ENCODE measurements around the gene KCNQ1. TPM values are rescaled to one million over a fixed set of nuclear protein-coding genes. Genes with fewer than 3 reads are reported as not detected.

Gene KCNQ1
- total RNA-seq, 1 experiment from 2014 or later, result 2.3 TPM

GRCh38 chr11:2527621-2528291, 82.9 kb downstream of the KCNQ1 start:
- Histone ChIP-seq H4K8ac (replicated peaks; ENCODE audit: insufficient read length, low read depth, low read length) (no peak overlapping the region), H3K27ac (ENCODE audit: insufficient read length, low read depth, low read length) (no peak overlapping the region), H3K4me1 (ENCODE audit: insufficient read depth, low read length) (no peaks in the 10 kb centered on the region), H3K27me3 (ENCODE audit: insufficient read depth, low read length) (no peaks in the 10 kb centered on the region; the same call in 1 of the 2 replicates), H2BK20ac (ENCODE audit: low read depth, low read length, poor library complexity, severe bottlenecking) (no peak overlapping the region), H2BK12ac (ENCODE audit: insufficient read length, low read depth, low read length) (no peak overlapping the region), H2AFZ (ENCODE audit: low read length) (no peak overlapping the region), H3K56ac (ENCODE audit: insufficient read length, low read depth, low read length) (no peak overlapping the region), H3K14ac (ENCODE audit: insufficient read depth, low read length) (no peak overlapping the region), H4K91ac (ENCODE audit: insufficient read length, low read depth, low read length) (no peak overlapping the region), H3K18ac (ENCODE audit: insufficient read length, low read depth, low read length) (no peak overlapping the region), H2BK5ac (ENCODE audit: insufficient read length, low read length) (no peak overlapping the region), H2BK15ac (ENCODE audit: low read depth, low read length) (no peak overlapping the region), H3K9me3 (ENCODE audit: control insufficient read depth, low read depth, low read length) (no peaks in the 10 kb centered on the region), H2BK120ac (ENCODE audit: low read depth, low read length, poor library complexity, severe bottlenecking) (no peak overlapping the region), H4K5ac (ENCODE audit: insufficient read length, low read depth, low read length) (no peak overlapping the region), H3K4ac (ENCODE audit: low read depth, low read length) (no peak overlapping the region), H3K23ac (ENCODE audit: insufficient read length, low read depth, low read length) (no peak overlapping the region), H3K79me1 (ENCODE audit: insufficient read depth, low read depth, low read length, poor library complexity, severe bottlenecking) (no peaks in the 10 kb centered on the region), H2AK5ac (ENCODE audit: insufficient read length, low read length) (no peak overlapping the region), H3T11ph (ENCODE audit: low read length) (no peak overlapping the region), H3K23me2 (ENCODE audit: insufficient read length, low read depth, low read length, poor library complexity, severe bottlenecking) (no peaks in the 10 kb centered on the region), H3K9ac (ENCODE audit: extremely low read depth, insufficient read length, low read length) (no peak overlapping the region), H3K4me2 (ENCODE audit: insufficient read depth, insufficient read length, low read length) (no peak overlapping the region), H4K20me1 (ENCODE audit: control insufficient read depth, insufficient read depth, insufficient read length) (no peaks in the 10 kb centered on the region), H3K79me2 (ENCODE audit: insufficient read depth, low read length) (no peaks in the 10 kb centered on the region)
- no CpG with 5 or more reads among the region's 22 CpGs for WGBS (ENCODE audit: extremely low coverage, insufficient read length, low lambda C conversion rate)
- DNase-seq, result no peak
- TF ChIP-seq CTCF (conservative IDR thresholded peaks at IDR 0.05), result no peak
- H3K27me3 Mint-ChIP-seq (ENCODE audit: low read depth), result peaks cover 72% of the 10 kb centered on the region
- H3K4me1 Mint-ChIP-seq, result peaks cover 3 to 9% of the 10 kb centered on the region in 2 experiments; a peak in 3 of 4 replicates
- no peak overlapping the region for H3K27ac Mint-ChIP-seq
- H3K36me3 Mint-ChIP-seq (ENCODE audit: insufficient read depth in 1 of 3, low read depth in 3 of 3), result no peaks in the 10 kb centered on the region; a peak in 1 of 7 replicates
- no peaks in the 10 kb centered on the region for H3K9me3 Mint-ChIP-seq
- no peak overlapping the region; a peak in 1 of 5 replicates for H3K4me3 Mint-ChIP-seq

All from H9 (cell line).